NCI-H2107 treated with DMSO at 0.1 percent for 48 hours (cell line): ENCODE measurements around the gene KLF5.

Source experiments
- DNase-seq: peaks from one replicate; lab custom pipeline; 2025; ENCODE audit not compliant: unreplicated experiment; lab: John Stamatoyannopoulos, UW

The KLF5 gene

GRCh38 chr13:73059460-73060250 lies 850 bp downstream of the KLF5 start:
- no peak for DNase-seq

- no peak for DNase-seq
Observed at GRCh38 chr13:73060251-73061160, 1.7 kb downstream of the KLF5 start.

GRCh38 chr13:73061473-73061872 lies 2.7 kb downstream of the KLF5 start:
- DNase-seq: no peak

- no peak for DNase-seq
Observed at GRCh38 chr13:73061876-73062275, 3.1 kb downstream of the KLF5 start.

DNA sequence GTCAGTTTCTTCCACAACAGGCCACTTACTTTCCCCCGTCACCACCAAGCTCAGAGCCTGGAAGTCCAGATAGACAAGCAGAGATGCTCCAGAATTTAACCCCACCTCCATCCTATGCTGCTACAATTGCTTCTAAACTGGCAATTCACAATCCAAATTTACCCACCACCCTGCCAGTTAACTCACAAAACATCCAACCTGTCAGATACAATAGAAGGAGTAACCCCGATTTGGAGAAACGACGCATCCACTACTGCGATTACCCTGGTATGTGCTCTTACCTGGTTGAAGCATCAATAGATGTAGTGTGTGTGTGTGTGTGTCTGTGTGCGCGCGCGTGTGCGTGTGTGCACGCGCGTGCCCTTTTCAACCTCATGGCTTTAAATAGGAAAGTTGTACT lies 3.7 kb downstream of the KLF5 start:
- no peak for DNase-seq

DNA sequence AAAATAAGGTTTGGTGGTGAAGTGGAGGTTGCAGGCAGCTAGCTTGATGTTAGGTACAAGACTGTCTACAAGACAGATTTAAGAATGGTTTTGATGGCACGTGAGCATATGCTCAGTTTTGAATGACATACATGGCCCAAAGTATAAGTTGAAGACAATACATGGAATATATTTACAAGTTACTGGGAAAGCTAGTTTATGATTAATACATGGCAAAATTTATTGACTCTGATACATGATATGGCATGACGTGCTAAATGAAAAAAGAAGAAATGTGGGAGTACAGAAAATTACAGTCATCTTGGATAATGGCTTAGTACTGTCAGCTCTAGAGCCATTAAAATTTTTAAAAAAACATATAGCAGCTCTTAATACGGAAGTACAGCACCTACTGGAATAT lies 4.4 kb downstream of the KLF5 start:
- no peak for DNase-seq

DNA sequence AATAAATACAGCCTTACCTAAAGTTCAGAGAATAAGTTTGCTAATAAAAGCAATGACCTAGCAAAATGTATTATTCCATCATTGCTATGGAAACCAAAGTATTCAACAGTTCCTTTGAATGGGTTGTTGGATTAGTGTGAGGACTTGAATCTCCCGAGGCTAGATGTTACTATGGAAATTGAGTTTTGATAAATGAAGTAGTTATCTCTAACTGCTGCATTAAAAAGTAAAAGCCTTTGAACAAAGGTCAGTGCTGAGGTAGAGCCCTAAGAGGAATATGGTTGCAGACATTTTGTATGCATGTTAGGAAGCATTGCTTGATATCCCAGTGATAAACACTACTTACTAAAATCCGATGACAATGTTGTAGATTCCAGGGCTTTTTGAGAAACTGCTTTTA lies 6.2 kb downstream of the KLF5 start:
- DNase-seq: no peak

DNA sequence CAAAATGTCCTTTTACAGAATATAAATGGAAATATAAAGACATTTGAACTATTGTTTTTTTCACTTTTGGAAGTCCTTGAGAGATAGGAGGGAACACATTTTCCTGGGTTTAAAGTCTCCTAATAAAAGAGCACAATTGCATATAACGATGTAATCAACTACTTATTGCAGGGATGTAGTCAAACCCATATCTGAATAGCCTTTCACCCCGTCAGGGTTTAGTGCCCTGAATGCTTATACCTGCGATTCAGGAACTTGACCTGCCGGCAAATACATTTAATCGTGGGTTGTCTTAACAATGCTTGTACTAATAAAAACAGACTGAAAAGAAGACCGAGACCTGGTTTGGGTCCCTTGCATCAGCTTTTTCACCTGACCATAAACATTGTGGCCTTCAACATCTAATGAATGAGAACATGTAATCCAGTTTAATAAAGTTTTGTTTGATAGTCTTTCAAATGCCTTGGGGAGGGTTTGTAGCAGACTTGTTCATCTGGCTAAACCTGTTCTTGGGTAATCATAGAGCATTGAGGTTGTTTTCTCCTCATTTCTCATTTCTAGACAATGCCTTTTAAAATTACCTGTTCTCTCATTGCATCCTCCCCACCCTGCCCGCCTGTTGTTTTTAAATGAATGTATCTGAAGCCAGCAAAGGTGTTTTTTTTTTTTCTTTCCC lies 7.0 kb downstream of the KLF5 start:
- no peak for DNase-seq

DNA sequence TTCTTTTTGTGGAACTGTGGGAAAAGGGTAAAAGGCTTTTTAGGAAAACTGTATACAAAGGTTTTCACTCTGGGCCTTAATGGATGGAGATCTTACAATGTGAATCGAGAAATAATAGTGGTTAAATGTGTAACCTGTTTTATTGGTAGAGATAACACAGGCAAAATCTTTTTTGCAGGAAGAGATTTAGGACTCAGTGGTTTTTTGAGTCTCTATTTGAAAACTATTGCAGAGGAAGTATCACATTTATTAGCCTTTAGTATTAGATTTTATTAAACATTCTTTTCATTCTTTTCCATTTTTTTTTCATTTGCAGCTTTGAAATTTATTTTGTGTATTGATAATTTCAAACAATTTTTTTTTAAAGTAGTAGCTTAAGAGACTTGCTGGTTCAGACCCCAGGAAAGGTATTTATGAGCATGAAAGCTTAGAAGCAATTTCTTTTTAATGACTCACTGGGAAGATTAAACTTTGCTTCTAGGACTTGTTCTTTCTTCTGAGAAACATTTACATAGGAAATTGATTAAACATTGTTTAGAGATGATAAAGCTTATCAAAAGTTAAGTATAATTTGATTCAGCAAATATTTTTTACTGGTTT lies 10.5 kb downstream of the KLF5 start:
- no peak for DNase-seq

DNA sequence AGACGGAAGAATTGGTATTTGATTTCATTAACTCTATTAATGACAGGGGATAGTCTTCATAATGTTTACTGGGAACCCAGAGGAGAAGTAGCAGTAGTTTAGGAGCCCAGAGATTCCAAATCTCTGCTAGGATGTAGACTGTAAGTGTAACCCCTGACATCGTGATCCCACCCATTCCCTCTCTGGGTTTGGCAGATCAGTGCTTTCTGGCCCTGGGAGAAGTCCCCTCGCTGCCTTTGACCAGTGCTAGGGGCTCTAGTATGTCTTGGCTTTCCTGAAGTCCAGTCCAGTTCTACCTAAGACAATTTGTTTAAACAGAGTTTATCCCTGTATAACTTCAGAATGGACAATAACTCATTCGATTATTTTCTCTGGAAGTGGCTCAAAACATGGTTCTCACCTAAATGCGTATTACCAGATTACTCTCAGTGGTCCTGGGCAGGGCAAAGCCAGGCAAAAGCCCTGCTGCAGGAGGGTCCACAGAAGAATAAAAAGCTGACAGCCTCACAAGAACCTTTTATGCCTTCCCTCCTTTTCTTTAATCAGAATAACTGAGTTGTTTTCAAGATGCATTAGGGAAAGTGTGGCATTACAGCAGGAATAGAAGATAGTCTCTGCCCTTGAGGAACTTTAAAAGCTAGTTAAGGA lies 11.8 kb downstream of the KLF5 start:
- no peak for DNase-seq

GRCh38 chr13:73072239-73072900 lies 13.6 kb downstream of the KLF5 start:
- DNase-seq: no peak

- no peak for DNase-seq
Observed at GRCh38 chr13:73073050-73073449, 14.2 kb downstream of the KLF5 start.

GRCh38 chr13:73074014-73074413 lies 15.2 kb downstream of the KLF5 start:
- no peak for DNase-seq

DNA sequence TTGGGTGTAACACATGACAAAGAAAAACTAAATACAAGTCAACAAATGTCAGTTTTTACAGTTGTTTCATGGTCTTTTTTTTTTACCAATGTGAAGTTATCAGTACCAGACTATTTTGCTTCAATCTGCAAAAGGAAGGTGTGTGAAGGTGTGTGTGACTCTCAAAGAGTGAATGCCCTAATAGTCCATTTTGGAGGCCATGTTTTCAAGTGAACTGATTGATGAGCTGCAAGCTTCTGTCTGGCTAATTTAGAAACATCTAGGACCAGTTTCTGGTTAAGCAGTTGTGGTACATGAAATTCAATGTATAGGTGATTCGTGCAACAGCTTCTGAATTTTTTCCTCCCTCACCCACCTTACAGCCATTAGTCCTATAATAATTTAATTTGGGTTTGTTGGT lies 16.1 kb downstream of the KLF5 start:
- no peak for DNase-seq

GRCh38 chr13:73075546-73075945 lies 16.7 kb downstream of the KLF5 start:
- no peak for DNase-seq

- DNase-seq: no peak
Observed at GRCh38 chr13:73075954-73076353, 17.1 kb downstream of the KLF5 start.

GRCh38 chr13:73077865-73078264 lies 19.1 kb downstream of the KLF5 start:
- DNase-seq: no peak

GRCh38 chr13:73079359-73079758 lies 20.6 kb downstream of the KLF5 start:
- no peak for DNase-seq

DNA sequence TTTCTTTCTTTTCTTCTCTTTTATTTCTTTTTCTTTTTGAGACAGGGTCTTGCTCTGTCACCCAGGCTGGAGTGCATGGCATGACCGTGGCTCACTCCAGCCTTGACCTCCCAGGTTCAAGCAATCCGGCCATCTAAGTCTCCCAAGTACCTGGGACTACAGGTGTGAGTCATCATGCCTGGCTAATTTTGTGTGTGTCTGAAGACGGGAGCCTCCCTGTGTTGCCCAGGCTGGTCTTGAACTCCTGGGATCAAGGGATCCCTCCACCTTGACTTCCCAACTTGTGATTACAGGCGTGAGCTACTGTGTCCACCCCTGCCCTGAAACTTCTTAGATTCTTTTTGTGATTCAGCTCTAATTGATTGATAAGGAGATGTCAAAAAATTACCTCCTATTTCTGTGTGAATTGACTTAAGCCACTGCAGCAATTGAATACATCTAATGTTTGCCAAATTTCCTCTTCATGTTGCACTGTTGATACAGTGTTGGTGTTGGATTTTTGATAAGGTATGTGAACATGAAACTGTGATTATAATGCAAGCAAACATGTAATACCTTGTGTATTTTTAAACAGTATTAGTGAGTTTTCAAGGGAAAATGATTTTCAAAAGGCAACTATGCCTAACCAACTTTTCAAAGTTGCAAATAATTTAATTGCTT lies 22.6 kb downstream of the KLF5 start:
- no peak for DNase-seq

DNA sequence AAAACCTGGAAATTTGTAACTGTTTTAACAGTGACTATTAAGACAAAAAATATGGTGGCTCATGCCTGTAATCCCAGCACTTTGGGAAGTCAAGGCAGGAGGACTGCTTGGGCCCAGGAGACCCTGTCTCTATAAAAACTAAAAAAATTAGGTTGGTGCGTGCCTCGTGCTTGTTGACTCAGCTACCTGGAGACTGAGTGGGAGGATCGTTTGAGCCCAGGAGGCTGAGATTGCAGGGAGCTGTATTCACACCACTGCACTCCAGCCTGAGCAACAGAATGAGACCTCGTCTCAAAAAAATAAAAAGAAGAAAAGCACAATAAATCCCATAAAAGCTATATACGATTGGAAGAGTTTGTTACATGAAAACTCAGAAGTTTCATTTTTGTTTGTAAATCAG lies 23.7 kb downstream of the KLF5 start:
- no peak for DNase-seq
